ENCODE results near the gene SART3.
"Not testable (repeated sequence)": the region's sequence is repeated elsewhere in the genome, so short reads cannot be mapped to it uniquely, and the experiment has no call there.

The SART3 gene

DNA sequence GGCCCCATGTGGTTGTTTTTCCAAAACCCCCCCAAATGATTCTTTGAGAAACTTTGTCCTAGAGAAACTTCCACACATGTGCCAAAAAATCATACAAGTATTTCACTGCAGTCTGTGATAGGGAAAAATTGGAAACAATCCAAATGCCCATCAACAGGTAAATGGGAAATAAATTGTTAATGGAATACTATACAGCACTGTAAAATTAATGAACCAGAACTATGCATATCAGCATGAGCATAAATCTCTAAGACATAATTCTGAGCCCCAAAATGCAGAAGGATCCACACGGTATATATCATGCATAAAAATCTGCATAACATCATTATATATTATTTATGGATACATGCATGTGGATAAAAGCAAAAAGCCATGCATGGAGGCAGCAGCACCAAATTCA, 51.2 kb downstream of the SART3 start:
- DNase-seq, result no peak
- no peak overlapping the region for H3K27ac Mint-ChIP-seq
- ATAC-seq (replicated peaks), result no peak
- no peak overlapping the region for H3K4me3 Mint-ChIP-seq
- H3K9me3 Mint-ChIP-seq, result no peaks in the 10 kb centered on the region
- H3K36me3 Mint-ChIP-seq, result no peaks in the 10 kb centered on the region
- H3K27me3 Mint-ChIP-seq, result peaks cover 11% of the 10 kb centered on the region in 2 donors
- peaks cover 5 to 28% of the 10 kb centered on the region in 2 donors for H3K4me1 Mint-ChIP-seq

DNA sequence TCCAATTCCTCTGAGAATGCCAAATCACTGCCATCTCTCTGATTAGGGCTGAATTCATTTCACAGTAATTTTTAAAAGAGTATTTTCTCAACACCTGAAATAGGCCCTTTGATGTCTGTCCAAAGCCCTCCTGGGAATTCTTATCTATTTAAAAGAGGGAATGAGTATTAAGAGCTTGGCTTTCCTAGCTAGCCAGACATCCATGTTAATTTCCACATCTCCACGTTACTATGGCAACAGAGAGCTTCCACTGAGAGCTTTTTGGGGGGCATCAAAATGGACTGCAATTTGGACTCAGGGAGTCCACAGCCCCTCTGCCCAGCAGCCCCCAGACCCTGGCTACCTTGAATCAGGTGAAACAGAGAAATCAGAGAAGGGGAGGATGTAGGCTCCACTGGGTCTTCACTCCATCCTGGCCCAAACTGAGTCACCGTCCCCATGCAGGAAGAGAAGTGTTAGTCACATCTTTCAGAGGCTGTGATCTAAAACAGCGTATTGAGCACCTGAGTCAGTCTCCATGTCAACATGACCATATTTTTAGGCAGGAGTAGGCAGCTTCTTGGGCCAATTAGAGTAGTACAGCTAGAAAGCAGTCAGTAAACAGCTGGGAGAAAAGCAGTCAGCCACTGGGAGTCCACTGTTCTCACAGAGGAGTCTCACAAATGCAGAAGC, 52.9 kb downstream of the SART3 start:
- no peak overlapping the region for H3K27ac Mint-ChIP-seq
- peaks cover 5 to 20% of the 10 kb centered on the region in 2 donors for H3K4me1 Mint-ChIP-seq
- no peaks in the 10 kb centered on the region for H3K36me3 Mint-ChIP-seq
- H3K4me3 Mint-ChIP-seq, result no peak overlapping the region
- ATAC-seq (replicated peaks) (peak; percentile 31 to 54), DNase-seq (no peak)
- H3K9me3 Mint-ChIP-seq, result peaks cover 9 to 10% of the 10 kb centered on the region in 2 donors
- peaks cover 16 to 18% of the 10 kb centered on the region in 2 donors for H3K27me3 Mint-ChIP-seq

DNA sequence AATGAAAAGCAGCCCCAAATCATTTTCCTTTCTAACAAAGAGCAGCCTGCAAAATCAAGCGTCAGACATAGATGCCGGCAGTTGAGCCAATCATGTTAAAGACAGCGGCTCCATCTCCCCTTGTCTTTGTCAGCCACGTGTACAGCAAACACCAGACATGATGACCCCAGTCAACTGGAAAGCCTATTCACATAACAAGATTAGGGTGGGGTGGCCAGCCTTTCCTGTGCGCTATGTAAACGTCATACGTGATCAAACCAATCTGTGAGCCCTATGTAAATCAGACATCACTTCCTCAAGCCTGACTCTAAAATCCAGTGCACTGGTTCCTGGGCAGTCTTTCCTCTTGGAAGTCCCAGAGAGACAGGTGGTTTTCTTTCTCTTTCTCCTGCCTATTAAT, 55.8 kb downstream of the SART3 start:
- H3K36me3 Mint-ChIP-seq, result no peaks in the 10 kb centered on the region
- H3K27me3 Mint-ChIP-seq, result peaks cover 16 to 23% of the 10 kb centered on the region in 2 donors
- DNase-seq (no peak), ATAC-seq (replicated peaks) (no peak)
- no peak overlapping the region for H3K4me3 Mint-ChIP-seq
- no peak overlapping the region for H3K27ac Mint-ChIP-seq
- peaks cover 0 to 3% of the 10 kb centered on the region in 2 donors for H3K4me1 Mint-ChIP-seq
- H3K9me3 Mint-ChIP-seq, result peaks cover 13 to 19% of the 10 kb centered on the region in 2 donors

DNA sequence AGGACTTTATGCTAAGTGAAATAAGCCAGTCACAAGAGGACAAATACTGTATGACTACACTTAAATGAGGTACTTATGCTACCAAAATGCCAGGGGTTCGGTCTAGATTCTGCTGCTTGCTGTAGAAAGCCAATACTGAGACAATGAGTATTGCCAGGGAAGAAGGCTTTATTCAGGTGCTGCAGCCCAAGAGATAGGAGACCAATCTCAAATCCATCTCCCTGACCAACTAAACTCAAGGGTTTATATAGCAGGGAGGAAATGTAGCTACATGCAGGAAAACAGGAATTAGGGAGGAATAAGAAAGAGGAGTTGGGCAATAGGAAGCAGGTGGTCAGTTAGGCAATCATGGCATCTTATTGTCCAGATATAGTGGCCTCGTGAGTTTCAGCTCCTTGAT, 58.1 kb downstream of the SART3 start:
- ATAC-seq (replicated peaks) (no peak), DNase-seq (no peak)
- no peaks in the 10 kb centered on the region for H3K4me1 Mint-ChIP-seq
- H3K4me3 Mint-ChIP-seq, result no peak overlapping the region
- H3K36me3 Mint-ChIP-seq, result no peaks in the 10 kb centered on the region
- H3K9me3 Mint-ChIP-seq, result peaks cover 13 to 19% of the 10 kb centered on the region in 2 donors
- H3K27me3 Mint-ChIP-seq, result peaks cover 28 to 33% of the 10 kb centered on the region in 2 donors
- H3K27ac Mint-ChIP-seq, result no peak overlapping the region

DNA sequence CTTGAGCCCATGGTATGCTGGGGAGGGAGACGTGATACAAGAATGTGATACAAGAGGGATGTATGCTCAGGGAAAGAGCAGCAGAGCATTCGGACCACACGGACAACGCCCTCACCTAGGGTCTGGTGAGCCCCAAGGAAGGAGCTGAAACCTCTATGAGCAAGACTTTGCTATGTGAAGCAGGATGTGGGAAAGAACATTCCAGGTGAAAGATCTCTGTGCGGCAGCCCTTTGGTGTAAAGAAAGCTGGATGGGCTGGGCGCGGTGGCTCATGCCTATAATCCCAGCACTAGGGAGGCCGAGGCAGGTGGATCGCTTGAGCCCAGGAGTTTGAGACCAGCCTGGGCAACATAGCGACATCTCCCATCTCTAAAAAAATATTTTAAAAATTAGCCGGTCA, 62.8 kb downstream of the SART3 start:
- Mint-ChIP-seq H3K9me3 (peaks cover 4 to 18% of the 10 kb centered on the region in 2 donors), H3K36me3 (no peaks in the 10 kb centered on the region), H3K27me3 (peaks cover 30 to 42% of the 10 kb centered on the region in 2 donors), H3K4me3 (no peak overlapping the region), H3K4me1 (no peaks in the 10 kb centered on the region), H3K27ac (no peak overlapping the region)
- no peak for DNase-seq
- ATAC-seq (replicated peaks), result no peak

DNA sequence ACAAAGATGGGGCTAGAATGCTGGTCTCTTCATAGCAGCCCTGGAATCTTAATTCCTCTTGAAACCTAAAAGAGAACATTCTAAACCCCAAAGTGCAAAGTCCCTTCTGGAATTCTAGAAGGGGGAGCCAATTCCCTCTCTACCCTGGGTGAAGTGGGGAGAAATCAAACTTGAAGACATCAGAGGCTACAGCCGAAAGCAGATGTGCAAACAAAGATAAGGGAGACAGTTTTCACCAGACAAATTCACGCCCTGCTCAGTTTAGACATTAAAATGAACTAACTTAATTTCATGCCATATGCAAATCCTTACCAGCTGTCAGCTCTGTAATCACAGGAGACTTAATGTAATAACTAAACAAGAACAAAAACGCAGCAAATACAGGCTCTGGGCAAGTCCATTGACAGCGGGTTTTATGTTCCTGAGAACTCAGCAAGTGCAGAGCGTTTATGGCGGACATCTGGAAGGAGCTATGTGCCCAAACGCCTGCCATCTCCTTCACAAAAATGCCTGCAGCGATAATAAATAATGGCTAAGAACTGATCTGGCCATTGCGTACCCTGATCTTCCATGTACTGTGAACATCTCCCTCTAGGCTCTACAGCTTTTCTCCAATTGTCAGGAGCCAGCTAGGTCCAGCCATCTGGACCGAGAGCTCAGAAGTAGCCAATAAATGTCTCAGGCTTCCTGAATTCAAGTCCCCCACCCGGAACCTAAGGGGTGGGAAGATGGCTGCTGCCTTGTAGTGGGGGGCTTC, 65.0 kb downstream of the SART3 start:
- peaks cover 0 to 7% of the 10 kb centered on the region in 2 donors for H3K9me3 Mint-ChIP-seq
- H3K4me1 Mint-ChIP-seq, result no peaks in the 10 kb centered on the region
- no peak overlapping the region for H3K27ac Mint-ChIP-seq
- DNase-seq, result no peak
- H3K27me3 Mint-ChIP-seq, result peaks cover 28 to 47% of the 10 kb centered on the region in 2 donors
- no peak overlapping the region for H3K4me3 Mint-ChIP-seq
- no peak for ATAC-seq (replicated peaks)
- H3K36me3 Mint-ChIP-seq, result no peaks in the 10 kb centered on the region

DNA sequence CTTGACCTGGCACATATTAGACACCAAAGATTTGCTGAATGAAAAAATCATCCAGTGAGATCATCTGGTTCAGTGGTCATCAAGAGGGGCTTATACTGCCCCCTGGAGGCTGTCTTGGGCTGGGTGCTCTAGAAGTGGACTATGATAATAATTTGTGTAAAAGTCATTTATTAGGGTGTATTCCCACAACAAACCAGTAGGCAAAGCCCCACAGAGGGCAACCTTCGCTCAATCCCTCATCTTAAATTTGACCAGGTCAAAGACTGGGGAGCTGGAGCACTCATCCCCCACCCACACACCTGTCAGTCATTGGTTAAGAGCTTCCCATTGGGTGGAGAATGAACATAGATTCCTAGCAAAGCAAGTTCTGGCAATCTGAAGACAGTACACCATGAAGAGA, 65.9 kb downstream of the SART3 start:
- no peaks in the 10 kb centered on the region for H3K4me1 Mint-ChIP-seq
- H3K9me3 Mint-ChIP-seq, result peaks cover 0 to 7% of the 10 kb centered on the region in 2 donors
- peak; percentile 55 to 65 for ATAC-seq (replicated peaks)
- no peaks in the 10 kb centered on the region for H3K36me3 Mint-ChIP-seq
- no peak overlapping the region for H3K27ac Mint-ChIP-seq
- H3K4me3 Mint-ChIP-seq, result no peak overlapping the region
- DNase-seq, result no peak
- H3K27me3 Mint-ChIP-seq, result peaks cover 30 to 50% of the 10 kb centered on the region in 2 donors

DNA sequence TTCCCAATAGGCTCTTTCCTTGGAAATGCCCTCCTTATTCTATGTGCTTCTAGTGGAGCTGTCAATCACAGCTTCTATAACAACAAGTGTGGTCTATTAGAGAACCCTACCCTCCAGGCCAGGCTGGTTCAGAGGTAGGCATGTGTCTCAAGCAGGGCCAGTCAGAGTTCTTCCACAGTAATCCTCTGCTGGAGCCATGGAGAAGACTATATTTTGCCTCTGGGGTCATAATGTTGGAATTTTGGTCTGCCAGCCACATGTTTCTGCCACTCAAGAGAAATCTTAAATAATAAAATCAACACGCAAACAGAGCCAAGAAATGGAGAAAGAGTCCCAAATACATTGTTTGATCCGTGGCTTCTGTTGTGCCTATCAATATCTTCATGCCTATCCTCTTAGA, 69.7 kb downstream of the SART3 start:
- Mint-ChIP-seq H3K9me3 (peaks cover 7 to 10% of the 10 kb centered on the region in 2 donors), H3K4me3 (no peak overlapping the region), H3K27ac (no peak overlapping the region), H3K4me1 (no peaks in the 10 kb centered on the region), H3K36me3 (peaks cover 0 to 3% of the 10 kb centered on the region in 2 donors), H3K27me3 (peaks cover 31 to 60% of the 10 kb centered on the region in 2 donors)
- no peak for DNase-seq
- no peak for ATAC-seq (replicated peaks)

DNA sequence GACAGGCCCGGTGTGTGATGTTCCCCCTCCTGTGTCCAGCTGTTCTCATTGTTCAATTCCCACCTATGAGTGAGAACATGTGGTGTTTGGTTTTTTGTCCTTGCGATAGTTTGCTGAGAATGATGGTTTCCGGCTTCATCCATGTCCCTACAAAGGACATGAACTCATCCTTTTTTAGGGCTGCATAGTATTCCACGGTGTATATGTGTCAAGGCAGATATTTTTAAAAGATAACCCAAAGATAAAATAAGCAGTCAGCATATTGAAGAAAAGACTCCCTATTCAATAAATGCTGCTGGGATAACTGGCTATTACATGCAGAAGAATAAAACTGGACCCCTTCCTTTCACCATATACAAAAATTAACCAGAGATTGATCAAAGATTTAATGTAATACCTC, 73.9 kb downstream of the SART3 start:
- not testable (repeated sequence) for H3K4me1 Mint-ChIP-seq, H3K36me3 Mint-ChIP-seq

DNA sequence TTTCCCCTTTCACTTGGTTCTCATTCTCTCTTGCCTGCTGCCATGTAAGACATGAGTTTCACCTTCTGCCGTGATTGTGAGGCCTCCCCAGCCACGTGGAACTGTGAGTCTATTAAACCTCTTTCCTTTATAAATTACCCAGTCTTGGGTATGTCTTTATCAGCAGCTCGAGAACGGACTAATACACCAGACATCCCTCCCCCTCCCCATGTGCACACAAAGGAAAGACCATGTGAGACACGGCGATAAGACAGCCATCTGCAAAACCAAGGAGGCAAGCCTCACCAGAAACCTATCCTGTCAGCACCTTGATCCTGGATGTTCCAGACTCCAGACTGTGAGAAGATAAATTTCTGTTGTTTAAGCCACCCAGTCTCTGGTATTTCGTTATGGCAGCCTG, 75.6 kb downstream of the SART3 start:
- H3K27me3 Mint-ChIP-seq, result peaks cover 34 to 43% of the 10 kb centered on the region in 2 donors
- not testable (repeated sequence) for DNase-seq; H3K27ac Mint-ChIP-seq; ATAC-seq (replicated peaks); H3K4me1 Mint-ChIP-seq; H3K36me3 Mint-ChIP-seq; H3K4me3 Mint-ChIP-seq
- peaks cover 6 to 10% of the 10 kb centered on the region in 2 donors for H3K9me3 Mint-ChIP-seq

More for the DNA sequence above, 73.9 kb downstream of the SART3 start:
- ATAC-seq (replicated peaks); H3K27ac Mint-ChIP-seq; H3K4me3 Mint-ChIP-seq; DNase-seq: not testable (repeated sequence)
- Mint-ChIP-seq H3K9me3 (peaks cover 6 to 10% of the 10 kb centered on the region in 2 donors), H3K27me3 (peaks cover 31 to 39% of the 10 kb centered on the region in 2 donors)

DNA sequence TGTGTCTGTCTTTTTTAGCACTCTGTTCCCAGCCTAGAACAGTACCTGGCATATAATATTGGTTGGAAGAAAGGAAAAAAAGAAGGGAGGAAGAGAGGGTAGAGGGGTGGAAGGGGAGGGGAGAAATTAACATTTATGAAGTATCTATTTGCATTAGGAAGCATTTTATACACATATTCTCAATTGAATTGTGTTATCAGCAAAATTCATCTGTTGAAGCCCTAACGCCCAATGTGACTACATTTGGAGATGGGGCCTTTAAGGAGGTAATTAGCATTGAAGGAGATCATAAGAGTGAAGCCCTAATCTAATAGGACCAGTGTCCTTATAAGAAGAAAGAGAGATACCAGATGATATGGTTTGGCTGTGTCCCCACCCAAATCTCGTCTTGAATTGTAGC, 76.1 kb downstream of the SART3 start:
- peaks cover 6 to 10% of the 10 kb centered on the region in 2 donors for H3K9me3 Mint-ChIP-seq
- H3K27me3 Mint-ChIP-seq, result peaks cover 37 to 48% of the 10 kb centered on the region in 2 donors
- no peak overlapping the region for H3K4me3 Mint-ChIP-seq
- ATAC-seq (replicated peaks), result no peak
- DNase-seq, result no peak
- H3K4me1 Mint-ChIP-seq, result no peaks in the 10 kb centered on the region
- H3K36me3 Mint-ChIP-seq, result peaks cover 0 to 3% of the 10 kb centered on the region in 2 donors
- no peak overlapping the region for H3K27ac Mint-ChIP-seq

DNA sequence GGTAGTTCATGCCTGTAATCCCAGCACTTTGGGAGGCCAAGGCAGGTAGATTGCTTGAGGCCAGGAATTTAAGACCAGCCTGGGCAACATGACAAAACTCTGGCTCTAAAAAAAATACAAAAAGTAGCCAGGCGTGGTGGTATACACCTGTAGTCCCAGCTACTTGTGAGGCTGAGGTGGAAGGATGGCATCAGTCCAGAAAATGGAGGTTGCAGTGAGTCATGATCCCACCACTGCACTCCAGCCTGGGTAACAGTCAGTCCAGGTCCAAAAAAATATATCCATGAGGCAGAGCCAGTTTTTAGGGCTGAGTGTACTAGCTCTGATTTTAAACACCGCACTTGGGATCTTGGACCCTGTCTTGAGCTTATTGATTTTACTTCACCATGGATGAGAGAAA, 76.5 kb downstream of the SART3 start:
- Mint-ChIP-seq H3K27ac (no peak overlapping the region), H3K4me1 (no peaks in the 10 kb centered on the region)

DNA sequence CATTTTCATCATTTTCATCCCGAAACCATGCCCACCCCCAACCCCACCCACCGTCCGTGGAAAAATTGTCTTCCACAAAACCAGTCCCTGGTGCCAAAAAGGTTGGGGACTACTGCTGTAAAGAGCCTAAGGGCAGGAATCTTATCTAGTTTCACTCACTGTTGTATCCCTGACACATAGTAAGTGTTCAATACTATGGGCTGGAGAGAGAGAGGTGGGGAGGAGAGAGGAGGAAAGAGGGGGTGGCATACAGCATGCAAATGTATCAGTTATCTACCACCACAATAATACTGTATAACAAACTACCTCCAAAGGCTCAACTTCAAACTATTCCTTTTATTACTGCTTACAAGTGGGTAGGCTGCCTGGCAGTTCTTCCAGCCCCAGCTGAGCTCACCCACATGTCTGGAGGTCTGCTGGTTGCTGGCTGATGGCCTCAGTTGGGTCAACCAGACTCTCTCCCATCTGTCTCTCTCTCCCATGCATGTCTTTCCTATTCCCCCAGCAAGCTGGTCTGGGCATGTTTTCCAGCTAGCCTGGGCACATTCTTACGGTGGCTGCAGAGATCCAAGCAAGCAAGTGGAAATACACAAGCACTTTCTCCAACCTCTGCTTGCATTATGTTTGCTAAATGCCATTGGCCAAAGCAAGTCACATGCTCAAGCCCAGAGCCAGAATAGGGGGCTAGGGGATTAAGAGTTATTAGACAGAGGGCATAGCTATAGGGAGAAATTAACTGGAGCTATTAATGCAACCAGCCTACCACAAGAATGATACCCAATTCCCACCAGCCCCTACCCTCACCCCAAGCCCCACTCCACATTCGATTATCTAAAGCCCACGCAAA, 77.5 kb downstream of the SART3 start:
- Mint-ChIP-seq H3K4me3 (no peak overlapping the region), H3K27ac (no peak overlapping the region), H3K4me1 (no peaks in the 10 kb centered on the region), H3K27me3 (peaks cover 36 to 42% of the 10 kb centered on the region in 2 donors), H3K36me3 (peaks cover 0 to 3% of the 10 kb centered on the region in 2 donors), H3K9me3 (peaks cover 6 to 8% of the 10 kb centered on the region in 2 donors)
- ATAC-seq (replicated peaks) (no peak), DNase-seq (no peak)

More for the DNA sequence above, 76.5 kb downstream of the SART3 start:
- peaks cover 37 to 51% of the 10 kb centered on the region in 2 donors for H3K27me3 Mint-ChIP-seq
- peaks cover 0 to 3% of the 10 kb centered on the region in 2 donors for H3K36me3 Mint-ChIP-seq
- no peak for ATAC-seq (replicated peaks)
- H3K4me3 Mint-ChIP-seq, result no peak overlapping the region
- H3K9me3 Mint-ChIP-seq, result peaks cover 6 to 10% of the 10 kb centered on the region in 2 donors
- no peak for DNase-seq

DNA sequence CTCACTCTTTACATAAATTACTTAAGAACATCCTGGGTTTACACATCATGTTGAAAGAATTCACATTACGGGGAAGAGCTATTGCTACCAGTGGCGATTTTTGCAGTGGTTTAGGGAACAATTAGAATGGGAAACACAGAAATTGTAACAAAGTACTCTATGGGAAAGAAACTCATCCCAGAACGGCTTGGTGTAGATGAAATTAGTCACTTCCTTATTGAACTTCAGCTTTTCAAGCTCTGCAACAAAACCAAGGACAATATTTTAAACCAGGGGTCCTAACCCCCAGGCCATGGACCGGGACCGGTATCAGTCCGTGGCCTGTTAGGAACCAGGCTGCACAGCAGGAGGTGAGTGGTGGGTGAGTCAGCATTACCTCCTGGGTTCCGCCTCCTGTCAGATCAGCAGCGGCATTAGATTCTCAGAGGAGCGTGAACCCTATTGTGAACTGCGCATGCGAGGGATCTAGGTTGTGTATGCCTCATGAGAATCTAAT, 78.2 kb downstream of the SART3 start:
- H3K27me3 Mint-ChIP-seq, result peaks cover 36 to 43% of the 10 kb centered on the region in 2 donors
- peaks cover 6 to 8% of the 10 kb centered on the region in 2 donors for H3K9me3 Mint-ChIP-seq
- H3K36me3 Mint-ChIP-seq, result peaks cover 0 to 3% of the 10 kb centered on the region in 2 donors
- ATAC-seq (replicated peaks) (no peak), DNase-seq (no peak)
- H3K4me3 Mint-ChIP-seq, result no peak overlapping the region
- no peak overlapping the region for H3K27ac Mint-ChIP-seq
- no peaks in the 10 kb centered on the region for H3K4me1 Mint-ChIP-seq
